Nasal cavity respiratory epithelium epithelial cell of viscerocranial mucosa (primary cell): ENCODE measurements around the gene PHF24. TPM values are rescaled to one million over a fixed set of nuclear protein-coding genes. Genes with fewer than 3 reads are reported as not detected.

Experiments
- total RNA-seq: library from RNA; depleted of rRNA; stranded (reverse); fragments of >200 nt; gene quantifications from 2 replicates; pipeline ENCODE4 v1.2.3, GENCODE V29; 2014

Gene PHF24
- total RNA-seq = 0.14 and 0.68 TPM in 2 replicates

DNA sequence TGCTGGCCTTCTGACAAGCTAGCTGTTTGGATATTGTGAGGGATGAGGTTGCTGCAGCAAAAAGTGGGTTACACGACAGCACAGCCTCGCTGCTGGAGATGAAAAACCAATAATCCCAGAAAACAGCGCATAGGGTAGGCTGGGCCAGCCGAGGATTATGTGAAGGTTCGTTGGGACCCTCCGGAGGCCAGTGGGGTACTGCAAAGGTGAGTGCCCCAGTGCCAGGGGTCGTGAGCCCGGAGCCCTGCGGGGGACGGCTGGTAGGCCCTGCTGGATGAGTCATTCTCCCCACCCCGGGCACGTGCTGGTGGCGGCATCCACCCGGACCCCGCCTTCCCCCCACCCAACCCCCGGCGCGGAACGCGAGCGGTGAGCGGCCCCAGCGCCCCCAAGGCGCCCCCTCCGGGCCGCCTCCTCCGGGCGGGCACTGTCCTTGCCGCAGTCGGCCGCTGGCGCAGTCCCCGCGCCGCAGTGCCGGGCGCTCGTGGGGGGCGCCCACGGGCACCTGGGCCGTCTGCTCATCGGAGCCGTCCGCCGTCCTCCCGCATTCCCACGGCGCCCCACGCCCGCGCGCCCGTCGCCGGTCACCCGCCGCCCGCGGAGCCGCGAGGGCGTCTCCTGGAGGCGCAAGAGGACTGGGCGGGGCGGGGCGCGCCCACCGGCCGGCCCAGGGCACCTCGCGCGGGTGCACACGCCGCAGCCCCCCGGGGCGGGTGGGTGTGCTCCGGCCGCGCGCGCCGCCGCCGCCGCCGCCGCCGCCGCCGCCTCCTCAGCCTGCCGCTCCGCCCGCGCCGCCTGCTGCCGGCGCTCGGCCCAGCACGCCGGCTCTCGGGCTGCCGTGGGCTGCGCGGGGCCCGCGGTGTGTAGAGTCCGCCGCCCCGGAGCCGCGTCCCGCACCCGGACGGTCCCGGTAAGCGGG, at the start of gene PHF24:
Gene PHF24, plus strand, starts transcription at position 794 of the 919 bp plus-strand sequence. CDS start 13,014 bp downstream, outside the sequence.

DNA sequence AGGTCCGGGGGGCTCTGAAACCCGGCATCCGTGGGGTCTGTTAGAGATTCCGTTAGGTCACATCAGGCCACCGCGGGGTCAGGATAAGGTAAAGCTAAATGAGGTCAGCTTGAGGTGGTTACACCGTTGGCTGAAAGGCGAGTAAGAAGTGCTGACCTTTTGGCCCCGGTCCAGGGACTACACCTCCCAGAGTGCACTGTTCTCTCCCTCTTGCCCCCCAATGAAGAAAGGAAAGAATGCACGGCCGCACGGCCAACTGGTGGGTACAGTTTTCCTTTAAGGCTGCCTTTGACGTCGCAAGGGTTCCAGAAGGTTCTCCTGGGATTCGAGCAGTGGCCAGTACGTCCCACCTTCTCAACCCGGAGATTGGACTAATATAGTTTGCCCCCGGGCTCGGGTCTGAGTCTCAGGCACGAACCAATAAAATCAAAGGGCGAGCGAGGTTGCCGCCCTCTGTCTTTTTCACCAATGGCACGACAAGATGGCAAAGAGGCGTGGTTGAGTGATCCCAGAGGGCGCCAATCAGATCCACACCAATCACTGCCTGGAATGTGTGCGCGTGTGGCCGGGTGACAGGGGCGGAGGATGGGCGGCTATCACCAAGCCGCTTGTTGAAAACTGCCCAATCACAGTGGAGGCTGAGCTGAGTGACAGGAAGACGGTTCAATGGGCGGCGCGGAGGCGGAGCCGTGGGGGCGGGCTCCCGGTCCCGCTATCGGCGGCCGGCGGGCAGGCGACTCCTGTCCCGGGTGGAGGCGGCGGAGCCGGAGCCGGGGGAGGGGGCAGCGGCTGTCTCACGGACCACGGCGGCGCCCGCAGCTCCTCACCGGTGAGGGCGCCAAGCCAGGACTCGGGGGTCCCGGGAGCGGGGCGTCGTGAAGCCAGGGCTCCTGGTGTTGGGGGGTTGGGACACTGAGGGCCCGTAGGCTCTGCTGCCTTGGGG, 31.2 kb downstream of the PHF24 start, which contains the start of gene DNAJB5:
Gene DNAJB5, plus strand, starts transcription at position 743 of the 943 bp plus-strand sequence. CDS start 886 bp downstream, outside the sequence.

Other genes starting within 250 kb of the PHF24 start
- not detected in 2 replicates for gene CCL21, start 248.1 kb upstream of the PHF24 start, total RNA-seq
- 12.6 and 14.4 TPM in 2 replicates for gene DNAJB5, start 31.5 kb downstream of the PHF24 start, total RNA-seq
- 302 and 331 TPM in 2 replicates for gene VCP, start 114.3 kb downstream of the PHF24 start, total RNA-seq
- gene FANCG, start 121.7 kb downstream of the PHF24 start, total RNA-seq = 7.2 and 7.5 TPM in 2 replicates
- gene PIGO, start 138.3 kb downstream of the PHF24 start, total RNA-seq = 26.0 and 28.2 TPM in 2 replicates
- 135 and 216 TPM in 2 replicates for gene STOML2, start 144.8 kb downstream of the PHF24 start, total RNA-seq
- gene ATOSB, start 157.6 kb downstream of the PHF24 start, total RNA-seq = 17.4 and 28.3 TPM in 2 replicates
- 24.9 and 38.2 TPM in 2 replicates for gene UNC13B, start 203.7 kb downstream of the PHF24 start, total RNA-seq